Activated T-cell treated with anti-CD3 and anti-CD28 coated beads for 48 hours (primary cell): ENCODE results near the gene SALL4.

ENCODE experiments used
- DNase-seq: peaks from one replicate; pipeline ENCODE4 v3.0.0-alpha.2; 2020; ENCODE audit warnings: low read depth

Gene SALL4

DNA sequence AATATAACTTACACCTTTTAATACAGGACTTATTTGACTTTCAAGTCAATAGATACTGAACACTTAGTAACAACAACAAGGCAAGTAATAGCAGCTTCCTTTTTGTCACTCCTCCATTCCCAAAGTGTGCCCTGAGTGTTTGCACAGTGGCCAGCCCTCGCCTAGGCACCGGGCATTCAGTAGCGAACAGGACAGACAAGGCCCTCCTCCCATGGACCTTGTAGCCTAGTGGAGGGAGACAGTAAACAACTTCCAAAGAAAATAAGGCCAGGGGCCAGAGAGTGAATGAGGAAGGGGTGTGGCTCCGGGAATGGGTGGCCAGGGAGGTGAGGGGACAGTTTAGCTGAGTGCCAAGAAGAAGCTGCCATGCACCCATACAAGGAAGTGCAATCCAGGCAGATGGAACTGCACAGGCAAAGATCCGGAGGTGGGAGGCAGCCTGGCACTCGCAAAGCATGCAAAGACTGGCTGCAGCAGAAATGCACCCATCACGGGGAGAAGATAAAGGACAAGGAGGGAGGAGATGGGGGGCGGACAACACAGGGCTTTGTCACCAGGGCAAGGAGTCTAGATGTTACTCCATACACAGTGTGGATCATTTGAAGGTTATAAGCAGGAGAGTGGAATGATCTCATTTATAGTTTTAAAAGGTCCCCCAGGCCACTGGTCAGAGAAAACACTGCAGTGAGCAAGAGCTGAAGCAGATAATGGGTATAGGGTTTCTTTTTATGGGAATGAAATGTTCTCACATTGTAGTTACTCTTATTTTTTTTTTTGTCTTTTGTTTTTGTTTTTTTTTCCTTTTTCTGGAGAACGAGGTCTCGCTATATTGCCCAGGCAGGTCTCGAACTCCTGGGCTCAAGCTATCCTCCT lies 66.4 kb downstream of the SALL4 start:
- no peak for DNase-seq

GRCh38 chr20:51734876-51735720 lies 67.2 kb downstream of the SALL4 start:
- no peak for DNase-seq

GRCh38 chr20:51733070-51733469 lies 69.3 kb downstream of the SALL4 start:
- DNase-seq: no peak
